Measurements from ENCODE around the gene DMAC2L.

GRCh38 chr14:50355692-50356091, 43.6 kb downstream of the DMAC2L start:
- TF ChIP-seq CTCF (conservative IDR thresholded peaks at IDR 0.05) (no peak), EZH2 (IDR thresholded peaks at IDR 0.05; ENCODE audit: low read depth) (no peak)
